ENCODE data around the gene C1QL2. TPM values are rescaled to one million over a fixed set of nuclear protein-coding genes. Genes with fewer than 3 reads are reported as not detected.
A peak's percentile ranks its signal among the peaks of the same experiment; 100 is the strongest.

The C1QL2 gene
- total RNA-seq, 1 donor from 2014 or later: not detected

- peak; percentile 37 for DNase-seq (ENCODE audit: low spot score)
Measured at GRCh38 chr2:119179202-119179601, 20.7 kb upstream of the C1QL2 start.

- DNase-seq (ENCODE audit: low spot score): no peak
Measured at GRCh38 chr2:119178776-119179175, 20.2 kb upstream of the C1QL2 start.

- no peak for DNase-seq (ENCODE audit: low spot score)
Measured at GRCh38 chr2:119177838-119178190, 19.3 kb upstream of the C1QL2 start.

GRCh38 chr2:119177171-119177837 is 18.8 kb upstream of the C1QL2 start:
- no peak for DNase-seq (ENCODE audit: low spot score)

GRCh38 chr2:119175517-119175916 is 17.0 kb upstream of the C1QL2 start:
- no peak for DNase-seq (ENCODE audit: low spot score)

- DNase-seq (ENCODE audit: low spot score): no peak
Measured at GRCh38 chr2:119174993-119175347, 16.4 kb upstream of the C1QL2 start.

GRCh38 chr2:119174216-119174992 is 15.9 kb upstream of the C1QL2 start:
- peak; percentile 13 for DNase-seq (ENCODE audit: low spot score)

GRCh38 chr2:119173556-119174060 is 15.1 kb upstream of the C1QL2 start:
- no peak for DNase-seq (ENCODE audit: low spot score)

GRCh38 chr2:119170504-119170903 is 12.0 kb upstream of the C1QL2 start:
- no peak for DNase-seq (ENCODE audit: low spot score)

GRCh38 chr2:119169717-119170116 is 11.2 kb upstream of the C1QL2 start:
- no peak for DNase-seq (ENCODE audit: low spot score)

GRCh38 chr2:119160361-119160990 is 1.9 kb upstream of the C1QL2 start:
- DNase-seq (ENCODE audit: low spot score): no peak

GRCh38 chr2:119157850-119158511 is 570 bp downstream of the C1QL2 start:
- DNase-seq (ENCODE audit: low spot score): no peak

GRCh38 chr2:119156891-119157773 is 1.4 kb downstream of the C1QL2 start:
- DNase-seq (ENCODE audit: low spot score): no peak

- no peak for DNase-seq (ENCODE audit: low spot score)
Measured at GRCh38 chr2:119156105-119156890, 2.3 kb downstream of the C1QL2 start.

GRCh38 chr2:119155633-119156032 is 2.9 kb downstream of the C1QL2 start:
- DNase-seq (ENCODE audit: low spot score): no peak

GRCh38 chr2:119154076-119154475 is 4.5 kb downstream of the C1QL2 start:
- no peak for DNase-seq (ENCODE audit: low spot score)

GRCh38 chr2:119149611-119150010 is 8.9 kb downstream of the C1QL2 start:
- no peak for DNase-seq (ENCODE audit: low spot score)

- no peak for DNase-seq (ENCODE audit: low spot score)
Measured at GRCh38 chr2:119147776-119148715, 10.5 kb downstream of the C1QL2 start.

- DNase-seq (ENCODE audit: low spot score): no peak
Measured at GRCh38 chr2:119144806-119145205, 13.7 kb downstream of the C1QL2 start.
